Gastrocnemius medialis (tissue), 4 donors: Measurements from ENCODE around the gene GNL2. TPM values are rescaled to one million over a fixed set of nuclear protein-coding genes. Genes with fewer than 3 reads are reported as not detected.

Experiments
- ATAC-seq, 2 donors: fragments of 150-250 bp; one replicate each; pipeline ENCODE4 v1.9.1; 2016
- DNase-seq, 2 donors: peaks; one replicate each; pipeline ENCODE4 v3.0.0-alpha.2; 2019
- H3K27ac ChIP-seq, 4 donors: fragments of 200-600 bp; sonication (generic); 1 replicate in 1 of 4; 2 replicates in 3 of 4; pipeline ENCODE4 v1.5.1; 2016 to 2018; ENCODE audit warnings: mild to moderate bottlenecking in 2 of 4, moderate library complexity in 1 of 4
- H3K27me3 ChIP-seq, 3 donors: fragments of 200-600 bp; sonication (generic) in 2 of 3; 1 replicate in 1 of 3; 2 replicates in 2 of 3; pipeline versions ENCODE4 v1.5.1 to v1.6.0; 2016 to 2019; ENCODE audit warnings: mild to moderate bottlenecking in 1 of 3, moderate library complexity in 1 of 3
- H3K36me3 ChIP-seq, 2 donors: fragments of 200-600 bp; sonication (generic) in 1 of 2; one replicate each; pipeline ENCODE4 v1.5.1; 2017 to 2018
- H3K4me1 ChIP-seq, 2 donors: fragments of 200-600 bp; sonication (generic) in 1 of 2; one replicate each; pipeline ENCODE4 v1.5.1; 2016 to 2017; ENCODE audit warnings: mild to moderate bottlenecking in 2 of 2
- H3K4me3 ChIP-seq, 4 donors: fragments of 200-600 bp; sonication (generic) in 3 of 4; 1 replicate in 1 of 4; 2 replicates in 3 of 4; pipeline ENCODE4 v1.5.1; 2016 to 2019; ENCODE audit warnings: mild to moderate bottlenecking in 2 of 4
- H3K9me3 ChIP-seq, 3 donors: fragments of 200-600 bp; sonication (generic) in 2 of 3; 1 replicate in 1 of 3; 2 replicates in 2 of 3; pipeline ENCODE4 v1.5.1; 2016 to 2019
- POLR2A ChIP-seq, 2 donors: fragments of 450-650 bp; IDR thresholded peaks; one replicate each; pipeline ENCODE4 v1.6.1; 2017; ENCODE audit warnings: antibody characterized with exemption in 2 of 2, mild to moderate bottlenecking in 2 of 2, moderate library complexity in 2 of 2
- in situ Hi-C, 4 donors: fragments of 200-750 bp; cut with MboI; loops; one replicate each; pipeline versions ENCODE4 v1.15.0 to v1.8.0; 2017; ENCODE audit warnings: low sequenced_read_pairs in 4 of 4
- intact Hi-C: fragments of 100-400 bp; cut with DNase I; formaldehyde crosslinking; loops from one replicate; pipeline ENCODE4 v1.15.1; 2023; ENCODE audit warnings: low total_unique reads
- total RNA-seq, 4 donors: library from RNA; depleted of rRNA; stranded (reverse); fragments of >200 nt; gene quantifications; one replicate each; pipeline versions ENCODE4 v1.1.0 to v1.2.3, GENCODE V29; 2016
- TF ChIP-seq, protein P1 (sequence below), 5 experiments: fragments of 450-650 bp in 3 of 5; fragments of 200-600 bp in 2 of 5; sonication (generic) in 2 of 5; IDR thresholded peaks in 4 of 5; conservative IDR thresholded peaks in 1 of 5; 1 replicate in 4 of 5; 2 replicates in 1 of 5; pipeline ENCODE4 v1.5.1; 2016 to 2019; ENCODE audit warnings: antibody characterized with exemption in 5 of 5, mild to moderate bottlenecking in 3 of 5, moderate library complexity in 3 of 5

GNL2 gene
- total RNA-seq, 4 donors from 2014 or later, result 37.2 to 49.1 (median 43.2) TPM

DNA sequence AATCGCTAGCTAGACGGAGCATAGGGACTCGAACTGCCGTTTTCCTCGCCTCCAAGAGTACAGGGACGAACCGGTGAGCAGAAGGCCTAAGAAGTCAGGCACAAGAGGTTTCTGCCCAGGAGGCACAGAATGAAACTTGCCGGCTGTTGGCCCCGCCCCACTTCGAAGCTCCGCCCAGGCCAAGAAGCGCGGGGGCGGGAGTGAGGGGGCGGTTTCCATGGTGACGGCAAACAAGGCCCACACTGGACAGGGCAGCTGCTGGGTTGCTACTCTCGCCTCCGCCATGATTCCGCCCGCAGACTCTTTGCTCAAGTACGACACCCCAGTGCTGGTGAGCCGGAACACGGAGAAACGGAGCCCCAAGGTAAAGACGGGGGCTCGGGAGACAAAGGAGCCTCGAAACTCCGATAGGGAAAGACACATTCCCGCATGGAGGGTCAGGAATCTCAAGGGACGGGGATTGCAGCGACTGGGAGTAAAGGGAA, 39.0 kb downstream of the GNL2 start, which contains the start of gene DNALI1:
DNALI1 (plus strand) TSS at position 229 of the 485 bp plus-strand sequence; CDS start at position 284, 55 bp downstream.
- intact Hi-C loops, result no loop called here

DNA sequence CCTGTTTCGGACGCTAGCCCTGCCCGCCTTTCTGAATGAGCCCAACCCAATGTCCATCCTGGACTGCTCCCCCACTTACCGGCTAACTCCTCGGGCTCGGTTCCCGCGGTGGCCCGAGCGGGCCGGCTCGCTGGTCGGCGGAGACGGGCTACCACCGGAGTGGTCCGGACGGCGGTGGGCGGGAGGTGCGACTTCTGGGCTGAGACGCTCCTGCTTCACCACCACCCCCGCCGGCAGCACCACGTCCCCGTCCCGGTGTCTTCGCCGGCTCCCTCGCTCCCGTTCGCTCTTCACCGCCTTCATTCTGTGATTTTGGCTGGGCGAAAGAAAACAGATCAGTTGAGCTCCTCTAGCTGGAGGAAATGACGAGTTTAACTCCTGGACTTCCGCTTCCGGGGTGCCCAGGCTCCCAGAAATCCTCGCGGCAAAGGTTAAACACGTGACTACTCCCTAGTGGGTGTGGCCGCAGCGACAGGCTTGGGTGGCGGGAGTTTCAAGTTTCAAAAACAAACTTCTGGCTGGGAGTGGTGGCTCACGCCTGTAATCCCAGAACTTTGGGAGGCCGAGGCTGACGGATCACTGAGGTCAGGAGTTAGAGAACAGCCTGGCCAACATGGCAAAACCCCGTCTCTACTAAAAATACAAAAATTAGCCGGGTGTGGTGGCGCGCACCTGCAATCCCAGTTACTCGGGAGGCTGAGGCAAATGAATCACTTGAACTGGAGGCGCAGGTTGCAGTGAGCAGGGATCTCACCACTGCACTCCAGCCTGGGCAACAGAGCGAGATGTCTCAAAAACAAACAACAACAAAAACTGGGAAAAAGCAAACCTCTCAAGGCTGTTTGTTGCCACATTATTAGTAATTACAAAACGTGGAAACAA, 41.6 kb downstream of the GNL2 start, which contains the start of gene SNIP1:
SNIP1 (minus strand) TSS at position 367 of the 882 bp plus-strand sequence; CDS start at position 303, 64 bp downstream.
- Histone ChIP-seq H3K36me3 (peaks cover 0 to 16% of the 10 kb centered on the region in 2 donors), H3K27ac (peak within 1 kb of the TSS; percentile 83 to 94 (median 88)), H3K9me3 (no peaks in the 10 kb centered on the region), H3K27me3 (no peaks in the 10 kb centered on the region), H3K4me1 (peaks cover 17 to 21% of the 10 kb centered on the region in 2 donors), H3K4me3 (peak within 1 kb of the TSS; percentile 71 to 100 (median 92))
- intact Hi-C loops (loop anchor here (1.0 to 5.0 kb wide), 4 partner anchors 40 to 137 kb away; partner anchors contain the start of genes GNL2 and MEAF6), in situ Hi-C loops (no loop called here)
- TF ChIP-seq, protein P1, sequence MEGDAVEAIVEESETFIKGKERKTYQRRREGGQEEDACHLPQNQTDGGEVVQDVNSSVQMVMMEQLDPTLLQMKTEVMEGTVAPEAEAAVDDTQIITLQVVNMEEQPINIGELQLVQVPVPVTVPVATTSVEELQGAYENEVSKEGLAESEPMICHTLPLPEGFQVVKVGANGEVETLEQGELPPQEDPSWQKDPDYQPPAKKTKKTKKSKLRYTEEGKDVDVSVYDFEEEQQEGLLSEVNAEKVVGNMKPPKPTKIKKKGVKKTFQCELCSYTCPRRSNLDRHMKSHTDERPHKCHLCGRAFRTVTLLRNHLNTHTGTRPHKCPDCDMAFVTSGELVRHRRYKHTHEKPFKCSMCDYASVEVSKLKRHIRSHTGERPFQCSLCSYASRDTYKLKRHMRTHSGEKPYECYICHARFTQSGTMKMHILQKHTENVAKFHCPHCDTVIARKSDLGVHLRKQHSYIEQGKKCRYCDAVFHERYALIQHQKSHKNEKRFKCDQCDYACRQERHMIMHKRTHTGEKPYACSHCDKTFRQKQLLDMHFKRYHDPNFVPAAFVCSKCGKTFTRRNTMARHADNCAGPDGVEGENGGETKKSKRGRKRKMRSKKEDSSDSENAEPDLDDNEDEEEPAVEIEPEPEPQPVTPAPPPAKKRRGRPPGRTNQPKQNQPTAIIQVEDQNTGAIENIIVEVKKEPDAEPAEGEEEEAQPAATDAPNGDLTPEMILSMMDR (IDR thresholded peaks at IDR 0.05 in 4 of 5, conservative IDR thresholded peaks at IDR 0.05 in 1 of 5), result no peak
- peak; percentile 65 to 81 for TF ChIP-seq POLR2A (IDR thresholded peaks at IDR 0.05)
- peak; percentile 98 for ATAC-seq
- DNase-seq, result peak; percentile 91 to 92

More for the DNA sequence above, 39.0 kb downstream of the GNL2 start, which contains the start of gene DNALI1:
- TF ChIP-seq POLR2A (IDR thresholded peaks at IDR 0.05), result no peak
- TF ChIP-seq, protein P1 (IDR thresholded peaks at IDR 0.05 in 4 of 5, conservative IDR thresholded peaks at IDR 0.05 in 1 of 5), result no peak
- peaks cover 0 to 9% of the 10 kb centered on the region in 2 donors for H3K36me3 ChIP-seq
- DNase-seq, result peak; percentile 56 to 83
- H3K4me1 ChIP-seq, result peaks cover 17 to 21% of the 10 kb centered on the region in 2 donors
- H3K27me3 ChIP-seq, result no peaks in the 10 kb centered on the region
- ATAC-seq, result peak; percentile 61 to 74
- in situ Hi-C loops, result loop anchor here in 2 of 4 donors (5.0 kb wide), 2 partner anchors 36 to 41 kb away; partner anchors contain the start of gene GNL2 (in 1 of the 2)
- peak within 1 kb of the TSS in 2 of 4 donors; percentile 27 to 37 for H3K27ac ChIP-seq
- peak within 1 kb of the TSS; percentile 26 to 58 (median 50) for H3K4me3 ChIP-seq
- no peaks in the 10 kb centered on the region for H3K9me3 ChIP-seq

DNA sequence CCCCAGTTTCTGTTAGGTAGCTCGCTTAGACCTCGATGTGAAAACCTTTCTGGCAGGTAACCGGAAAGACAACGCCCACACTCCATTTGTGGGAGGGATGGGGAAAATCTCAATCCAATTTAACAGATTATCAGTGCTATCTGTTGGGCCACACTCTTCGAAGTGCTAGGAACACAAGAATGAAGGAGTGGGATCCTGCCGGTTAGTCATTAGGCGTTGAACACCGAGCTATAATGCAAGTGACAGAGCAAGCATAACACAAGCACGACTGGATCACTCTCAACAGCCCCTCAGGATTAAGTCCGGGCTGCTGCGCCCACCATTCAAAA, 42.2 kb downstream of the GNL2 start:
- ATAC-seq (no peak), DNase-seq (no peak)
- H3K27me3 ChIP-seq, result no peaks in the 10 kb centered on the region
- H3K9me3 ChIP-seq, result no peaks in the 10 kb centered on the region
- peaks cover 0 to 19% of the 10 kb centered on the region in 2 donors for H3K36me3 ChIP-seq
- H3K4me1 ChIP-seq, result peaks cover 17 to 21% of the 10 kb centered on the region in 2 donors
- in situ Hi-C loops, result no loop called here
- H3K27ac ChIP-seq, result peak overlapping the region; percentile 83 to 94 (median 88)
- peak overlapping the region; percentile 71 to 100 (median 92) for H3K4me3 ChIP-seq
- intact Hi-C loops, result loop anchor here (5.0 kb wide), 1 partner anchor 96 kb away; no protein-coding TSS in a partner anchor
- TF ChIP-seq, protein P1 (IDR thresholded peaks at IDR 0.05 in 4 of 5, conservative IDR thresholded peaks at IDR 0.05 in 1 of 5), result no peak
- no peak for TF ChIP-seq POLR2A (IDR thresholded peaks at IDR 0.05)

GRCh38 chr1:37549341-37549740, 46.4 kb downstream of the GNL2 start:
- TF ChIP-seq POLR2A (IDR thresholded peaks at IDR 0.05), result no peak
- TF ChIP-seq, protein P1 (IDR thresholded peaks at IDR 0.05 in 4 of 5, conservative IDR thresholded peaks at IDR 0.05 in 1 of 5), result no peak
- ATAC-seq (no peak), DNase-seq (no peak)
- in situ Hi-C loops (no loop called here), intact Hi-C loops (no loop called here)
- H3K4me1 ChIP-seq, result peaks cover 14 to 16% of the 10 kb centered on the region in 2 donors
- no peak overlapping the region for H3K4me3 ChIP-seq
- H3K9me3 ChIP-seq, result no peaks in the 10 kb centered on the region
- no peaks in the 10 kb centered on the region for H3K27me3 ChIP-seq
- peaks cover 0 to 54% of the 10 kb centered on the region in 2 donors for H3K36me3 ChIP-seq
- H3K27ac ChIP-seq, result no peak overlapping the region
